HG03064 (cell line): ENCODE data around the gene MDFI.
"Not testable (repeated sequence)": the region's sequence is repeated elsewhere in the genome, so short reads cannot be mapped to it uniquely, and the experiment has no call there.

ENCODE experiments used
- ATAC-seq: cut with Tn5 transposase; IDR thresholded peaks from one replicate; pipeline ENCODE4 v1.9.1; 2021; ENCODE audit warnings: low read depth; ENCODE audit not compliant: unreplicated experiment

MDFI gene

DNA sequence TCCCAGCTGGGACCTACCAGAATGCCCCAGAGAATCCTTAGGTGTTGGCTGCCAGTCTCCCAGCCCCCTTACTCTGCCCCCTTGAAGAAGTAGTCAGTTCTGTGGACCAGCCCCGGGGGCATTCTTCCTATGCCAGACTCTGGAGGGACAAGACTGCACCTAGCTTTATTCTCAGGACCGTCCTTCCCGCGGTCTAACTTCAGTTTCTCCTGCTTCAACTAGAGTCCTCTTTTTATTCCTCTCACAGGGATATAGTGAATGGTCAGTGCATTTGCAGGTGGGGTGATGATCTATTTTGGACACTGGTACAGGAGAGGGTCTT, 35.9 kb upstream of the MDFI start:
- ATAC-seq, result no peak

DNA sequence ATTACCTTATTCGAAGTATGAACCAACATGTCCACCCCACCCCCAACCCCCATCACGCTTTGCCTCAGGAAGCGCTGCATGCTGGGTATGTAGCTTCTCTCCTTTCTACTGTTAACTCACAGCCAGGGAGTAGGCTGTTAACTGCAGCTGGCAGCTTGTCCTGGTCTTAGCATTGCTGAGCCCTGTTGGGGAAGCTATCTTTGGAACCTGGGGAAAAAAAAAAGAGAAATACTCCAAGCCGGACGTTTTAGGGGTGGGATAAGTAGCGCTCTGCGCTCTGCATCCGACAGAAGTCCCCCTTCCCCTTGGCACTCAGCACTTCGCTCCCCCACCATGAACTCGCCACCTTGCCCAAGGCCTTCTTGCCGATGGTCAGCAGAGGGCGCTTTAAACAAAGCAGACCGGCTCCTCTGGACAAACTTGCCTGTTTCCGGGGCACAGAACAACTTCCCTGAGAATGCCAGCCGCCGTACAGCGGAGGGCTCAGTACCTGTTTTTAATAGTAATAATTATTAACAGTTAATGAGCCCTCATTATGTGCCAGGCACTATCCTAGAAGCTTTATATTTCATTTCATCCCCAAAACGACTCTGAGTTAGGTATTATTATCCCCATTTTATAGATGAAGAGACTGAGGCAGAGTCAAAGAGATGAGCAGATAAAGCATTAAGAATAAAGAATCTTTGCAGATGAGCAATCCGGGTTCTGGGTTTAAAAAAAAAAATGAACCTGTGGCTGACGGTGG, 35.2 kb upstream of the MDFI start:
- ATAC-seq, result no peak

DNA sequence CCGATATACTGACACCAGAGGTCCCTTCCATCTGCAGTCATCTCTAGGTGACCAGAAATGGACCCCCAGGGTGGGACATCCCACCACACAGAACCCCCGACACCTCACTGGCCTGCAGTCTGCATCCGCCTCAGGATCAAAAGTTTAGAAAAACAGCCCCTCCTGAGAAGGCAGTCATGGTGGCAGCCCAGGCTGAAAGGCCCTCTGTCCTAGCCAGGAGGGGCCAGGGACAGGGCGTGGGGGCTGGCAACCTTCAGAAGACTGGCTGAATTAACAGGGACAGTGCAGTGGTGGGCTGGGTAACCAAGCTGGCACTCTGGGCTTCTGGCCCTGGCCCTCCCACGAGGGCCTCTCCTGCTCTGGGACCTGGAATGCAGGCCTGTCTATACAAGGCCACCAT, 34.3 kb upstream of the MDFI start:
- ATAC-seq, result no peak

GRCh38 chr6:41605649-41606048, 32.6 kb upstream of the MDFI start:
- ATAC-seq, result no peak

DNA sequence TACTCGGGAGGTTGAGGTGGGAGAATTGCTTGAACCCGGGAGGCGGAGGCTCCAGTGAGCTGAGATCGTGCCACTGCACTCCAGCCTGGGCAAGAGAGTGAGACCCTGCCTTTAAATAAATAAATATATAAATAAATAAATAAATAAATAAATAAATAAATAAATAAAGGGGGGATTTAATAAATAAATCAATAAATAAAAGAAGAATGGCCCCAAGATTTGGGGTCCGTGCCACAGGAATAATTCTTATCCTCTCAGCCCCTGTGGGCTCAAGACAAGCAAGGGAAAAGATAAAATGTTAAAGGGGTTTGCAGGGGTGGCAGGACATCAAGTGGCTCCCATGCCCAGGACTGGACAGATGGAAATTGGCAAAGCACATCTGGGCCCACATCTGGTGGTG, 31.2 kb upstream of the MDFI start:
- ATAC-seq, result no peak

GRCh38 chr6:41607736-41608135, 30.5 kb upstream of the MDFI start:
- ATAC-seq, result no peak

- ATAC-seq, result no peak
These were observed 29.7 kb upstream of the MDFI start for GRCh38 chr6:41608443-41609151.

- no peak for ATAC-seq
These were observed 23.6 kb upstream of the MDFI start for GRCh38 chr6:41614715-41615114.

- no peak for ATAC-seq
These were observed 23.0 kb upstream of the MDFI start for GRCh38 chr6:41615311-41615710.

- no peak for ATAC-seq
These were observed 19.7 kb upstream of the MDFI start for GRCh38 chr6:41618598-41618997.

- ATAC-seq, result not testable (repeated sequence)
These were observed 19.1 kb upstream of the MDFI start for GRCh38 chr6:41619193-41619592.

DNA sequence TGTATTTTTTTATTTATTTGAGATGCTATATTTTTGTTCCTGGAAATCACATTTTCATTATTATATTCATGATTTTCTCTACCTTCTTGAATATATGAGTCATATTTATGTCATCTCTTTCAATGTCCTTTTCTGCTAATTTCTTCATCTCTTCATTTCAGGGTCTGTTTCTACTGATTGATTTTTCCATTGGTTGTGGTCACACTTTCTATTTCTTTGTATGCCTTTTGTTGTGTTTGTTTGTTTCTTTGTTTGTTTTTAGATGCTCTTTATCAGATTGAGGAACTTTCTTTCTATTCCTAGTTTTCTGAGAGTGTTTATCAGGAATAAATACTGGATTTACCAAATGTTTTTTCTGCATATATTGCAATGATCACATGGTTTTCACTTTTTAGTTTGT, 16.9 kb upstream of the MDFI start:
- no peak for ATAC-seq

DNA sequence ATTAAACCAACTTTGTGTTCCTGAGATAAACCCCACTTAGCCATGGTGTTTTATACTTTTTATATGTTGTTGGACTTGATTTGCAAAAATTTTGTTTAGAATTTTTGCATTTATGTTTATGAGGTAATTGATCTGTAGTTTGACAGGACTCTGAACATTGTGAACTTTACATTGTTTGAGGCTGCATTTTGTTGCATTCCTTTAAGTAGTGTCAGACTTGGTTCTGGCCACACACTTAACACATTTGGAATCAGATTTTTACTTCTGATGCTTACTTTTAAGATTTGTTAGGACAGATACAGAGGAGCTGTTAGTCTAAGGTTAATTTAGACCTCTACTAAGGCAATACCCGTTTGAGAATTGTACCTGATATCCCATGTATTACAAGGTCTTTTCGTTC, 16.5 kb upstream of the MDFI start:
- ATAC-seq, result no peak

GRCh38 chr6:41622206-41622988, 15.9 kb upstream of the MDFI start:
- no peak for ATAC-seq

DNA sequence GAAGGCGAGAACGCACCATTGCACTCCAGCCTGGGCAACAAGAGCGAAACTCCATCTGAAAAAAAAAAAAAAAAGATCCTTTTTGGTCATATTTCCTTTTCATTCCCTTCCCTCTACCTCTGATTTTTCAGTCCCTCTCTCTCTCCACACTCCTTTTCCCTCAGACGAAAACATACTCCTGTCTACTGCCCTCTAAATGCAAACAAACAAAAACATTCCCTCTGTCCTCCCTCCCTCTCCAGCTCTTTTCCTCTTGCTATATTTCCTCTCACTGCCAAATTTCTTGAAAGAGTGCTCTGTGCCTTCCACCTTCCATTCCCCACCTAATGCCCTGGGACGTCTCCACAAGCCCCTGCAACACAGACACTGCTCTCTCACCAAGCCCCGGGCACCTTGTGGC, 14.9 kb upstream of the MDFI start:
- no peak for ATAC-seq

- no peak for ATAC-seq
These were observed 13.5 kb upstream of the MDFI start for GRCh38 chr6:41624621-41625380.

- no peak for ATAC-seq
These were observed 12.8 kb upstream of the MDFI start for GRCh38 chr6:41625442-41625841.

GRCh38 chr6:41626022-41626421, 12.2 kb upstream of the MDFI start:
- no peak for ATAC-seq

GRCh38 chr6:41626917-41627316, 11.4 kb upstream of the MDFI start:
- no peak for ATAC-seq

DNA sequence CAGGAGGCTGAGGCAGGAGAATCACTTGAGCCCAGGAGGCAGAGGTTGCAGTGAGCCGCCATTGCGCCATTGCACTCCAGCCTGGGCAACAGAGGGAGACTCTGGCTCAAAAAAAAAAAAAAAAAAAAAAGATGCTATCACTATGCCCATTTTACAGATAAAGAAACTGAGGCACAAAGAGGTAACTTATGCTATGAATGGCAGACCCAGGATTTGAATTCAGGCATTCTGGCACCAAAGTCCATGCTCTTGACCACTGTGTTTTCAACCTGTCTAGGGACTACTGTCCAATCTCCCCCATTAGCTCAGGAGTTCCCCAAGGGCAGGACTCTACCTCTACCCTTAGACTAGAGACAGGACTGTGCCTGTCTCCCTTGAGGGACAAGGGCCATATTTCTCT, 9.1 kb upstream of the MDFI start:
- ATAC-seq, result no peak

- no peak for ATAC-seq
These were observed 8.2 kb upstream of the MDFI start for GRCh38 chr6:41630069-41630468.
